ENCODE measurements around the gene MGMT. TPM values are rescaled to one million over a fixed set of nuclear protein-coding genes. Genes with fewer than 3 reads are reported as not detected.

MGMT gene
- total RNA-seq, 6 experiments from 2014 or later = 8.9 to 18.0 (median 10.0) TPM

GRCh38 chr10:129659508-129660268 is 192.6 kb downstream of the MGMT start:
- no peak overlapping the region for H3K4me3 Mint-ChIP-seq
- peaks cover 7% of the 10 kb centered on the region; the same call in 1 of the 2 replicates for H3K36me3 Mint-ChIP-seq (ENCODE audit: low read depth)

GRCh38 chr10:129660569-129660968 is 193.5 kb downstream of the MGMT start:
- peaks cover 8% of the 10 kb centered on the region; the same call in 1 of the 2 replicates for H3K36me3 Mint-ChIP-seq (ENCODE audit: low read depth)
- H3K9me3 Mint-ChIP-seq = peaks cover 14% of the 10 kb centered on the region
- H3K27me3 Mint-ChIP-seq (ENCODE audit: insufficient read depth) = no peaks in the 10 kb centered on the region; the same call in 1 of the 2 replicates
- no peak overlapping the region for H3K4me3 Mint-ChIP-seq
- DNase-seq = no peak
- no peaks in the 10 kb centered on the region for H3K4me1 Mint-ChIP-seq (ENCODE audit: low read depth)
- no peak for TF ChIP-seq CTCF (IDR thresholded peaks at IDR 0.05)
- H3K27ac Mint-ChIP-seq = no peak overlapping the region

More at GRCh38 chr10:129659508-129660268, 192.6 kb downstream of the MGMT start:
- TF ChIP-seq CTCF (IDR thresholded peaks at IDR 0.05) = no peak
- DNase-seq = no peak
- Mint-ChIP-seq H3K27ac (no peak overlapping the region), H3K4me1 (ENCODE audit: low read depth) (no peaks in the 10 kb centered on the region), H3K27me3 (ENCODE audit: insufficient read depth) (no peaks in the 10 kb centered on the region; the same call in 1 of the 2 replicates), H3K9me3 (peaks cover 18% of the 10 kb centered on the region)

- DNase-seq = no peak
- Mint-ChIP-seq H3K36me3 (ENCODE audit: low read depth) (peaks cover 8% of the 10 kb centered on the region; the same call in 1 of the 2 replicates), H3K4me1 (ENCODE audit: low read depth) (no peaks in the 10 kb centered on the region), H3K27me3 (ENCODE audit: insufficient read depth) (no peaks in the 10 kb centered on the region; the same call in 1 of the 2 replicates), H3K27ac (no peak overlapping the region), H3K9me3 (peaks cover 12% of the 10 kb centered on the region), H3K4me3 (no peak overlapping the region)
- TF ChIP-seq CTCF (IDR thresholded peaks at IDR 0.05) = peak; percentile 30; the same call in 1 of the 2 replicates
Observed at GRCh38 chr10:129662426-129662825, 195.4 kb downstream of the MGMT start.

GRCh38 chr10:129670124-129670523 is 203.1 kb downstream of the MGMT start:
- Mint-ChIP-seq H3K27me3 (ENCODE audit: insufficient read depth) (no peaks in the 10 kb centered on the region), H3K9me3 (peaks cover 35% of the 10 kb centered on the region), H3K27ac (no peak overlapping the region), H3K4me3 (no peak overlapping the region), H3K36me3 (ENCODE audit: low read depth) (peaks cover 5% of the 10 kb centered on the region; the same call in 1 of the 2 replicates), H3K4me1 (ENCODE audit: low read depth) (no peaks in the 10 kb centered on the region)
- TF ChIP-seq CTCF (IDR thresholded peaks at IDR 0.05) = no peak
- no peak for DNase-seq

GRCh38 chr10:129673292-129673691 is 206.3 kb downstream of the MGMT start:
- Mint-ChIP-seq H3K4me1 (ENCODE audit: low read depth) (no peaks in the 10 kb centered on the region), H3K36me3 (ENCODE audit: low read depth) (peaks cover 14% of the 10 kb centered on the region), H3K27me3 (ENCODE audit: insufficient read depth) (no peaks in the 10 kb centered on the region), H3K9me3 (peaks cover 47% of the 10 kb centered on the region), H3K4me3 (no peak overlapping the region), H3K27ac (no peak overlapping the region)
- no peak for TF ChIP-seq CTCF (IDR thresholded peaks at IDR 0.05)
- no peak for DNase-seq

Measured in HFFc6 (cell line).